NCI-H345 (cell line): ENCODE results near the gene AGTPBP1.
"Not testable (repeated sequence)": the region's sequence is repeated elsewhere in the genome, so short reads cannot be mapped to it uniquely, and the experiment has no call there.

Source experiments
- DNase-seq: peaks from one replicate; lab custom pipeline; 2025; lab: John Stamatoyannopoulos, UW

Gene AGTPBP1

GRCh38 chr9:85631809-85632208 lies 109.9 kb downstream of the AGTPBP1 start:
- DNase-seq = no peak

GRCh38 chr9:85630676-85631075 lies 111.1 kb downstream of the AGTPBP1 start:
- no peak for DNase-seq

- no peak for DNase-seq
These were observed 124.5 kb downstream of the AGTPBP1 start for GRCh38 chr9:85617141-85617670.

- no peak for DNase-seq
These were observed 126.0 kb downstream of the AGTPBP1 start for GRCh38 chr9:85615792-85616191.

GRCh38 chr9:85610074-85610860 lies 131.5 kb downstream of the AGTPBP1 start:
- peak; percentile 45 for DNase-seq

- DNase-seq = no peak
These were observed 135.8 kb downstream of the AGTPBP1 start for GRCh38 chr9:85605905-85606304.

GRCh38 chr9:85603936-85604335 lies 137.8 kb downstream of the AGTPBP1 start:
- no peak for DNase-seq

- DNase-seq = no peak
These were observed 139.0 kb downstream of the AGTPBP1 start for GRCh38 chr9:85602742-85603141.

- DNase-seq = no peak
These were observed 141.0 kb downstream of the AGTPBP1 start for GRCh38 chr9:85600675-85601263.

- no peak for DNase-seq
These were observed 142.1 kb downstream of the AGTPBP1 start for GRCh38 chr9:85599540-85600105.

GRCh38 chr9:85594316-85594715 lies 147.4 kb downstream of the AGTPBP1 start:
- DNase-seq = no peak

GRCh38 chr9:85586684-85587083 lies 155.1 kb downstream of the AGTPBP1 start:
- no peak for DNase-seq

GRCh38 chr9:85577353-85577952 lies 164.3 kb downstream of the AGTPBP1 start:
- no peak for DNase-seq

- DNase-seq = no peak
These were observed 165.9 kb downstream of the AGTPBP1 start for GRCh38 chr9:85575868-85576267.

- DNase-seq = not testable (repeated sequence)
These were observed 168.2 kb downstream of the AGTPBP1 start for GRCh38 chr9:85573546-85573945.

- not testable (repeated sequence) for DNase-seq
These were observed 168.8 kb downstream of the AGTPBP1 start for GRCh38 chr9:85572917-85573316.

- no peak for DNase-seq
These were observed 171.8 kb downstream of the AGTPBP1 start for GRCh38 chr9:85569988-85570387.

GRCh38 chr9:85559526-85559925 lies 182.2 kb downstream of the AGTPBP1 start:
- no peak for DNase-seq

- no peak for DNase-seq
These were observed 187.4 kb downstream of the AGTPBP1 start for GRCh38 chr9:85554349-85554748.

GRCh38 chr9:85553475-85553874 lies 188.3 kb downstream of the AGTPBP1 start:
- DNase-seq = no peak

GRCh38 chr9:85547599-85547998 lies 194.2 kb downstream of the AGTPBP1 start:
- DNase-seq = no peak

- DNase-seq = no peak
These were observed 198.6 kb downstream of the AGTPBP1 start for GRCh38 chr9:85543196-85543595.

GRCh38 chr9:85541876-85542275 lies 199.9 kb downstream of the AGTPBP1 start:
- no peak for DNase-seq
